AG04450 (cell line): ENCODE measurements around the gene TRAPPC8. TPM values are rescaled to one million over a fixed set of nuclear protein-coding genes. Genes with fewer than 3 reads are reported as not detected.
"Not testable (repeated sequence)": the region's sequence is repeated elsewhere in the genome, so short reads cannot be mapped to it uniquely, and the experiment has no call there.

ENCODE experiments used
- CTCF ChIA-PET: fragments of 300-600, 350-600 bp; formaldehyde crosslinking; extraction: SDS; loops from one replicate; lab custom pipeline; 2022; ENCODE audit warnings: antibody characterized with exemption, inconsistent platforms; lab: Charles Lee
- POLR2A ChIA-PET: fragments of 350-600 bp; formaldehyde crosslinking; extraction: SDS; loops from one replicate; lab custom pipeline; 2021; ENCODE audit warnings: antibody characterized with exemption, inconsistent platforms; lab: Yijun Ruan, JAX
- DNase-seq: peaks from one replicate; pipeline ENCODE4 v3.0.0-alpha.2; 2011; ENCODE audit warnings: low read depth, low spot score
- H3K27ac ChIP-seq: one replicate; pipeline ENCODE4 v1.5.1; 2012; ENCODE audit warnings: low read depth, low read length, control low read depth
- H3K27me3 ChIP-seq: one replicate; pipeline ENCODE4 v1.6.0; 2012; ENCODE audit warnings: low read length; ENCODE audit not compliant: control insufficient read depth, insufficient read depth
- H3K4me3 ChIP-seq: 2 replicates; pipeline ENCODE4 v1.5.1; 2011; ENCODE audit warnings: mild to moderate bottlenecking, low read depth, low read length, control low read depth
- H3K9me3 ChIP-seq: 2 replicates; pipeline ENCODE4 v1.5.1; 2012; ENCODE audit warnings: low read length; ENCODE audit not compliant: control insufficient read depth, insufficient read depth
- polyA plus RNA-seq: library from polyadenylated mRNA; depleted of rRNA; stranded (reverse); fragments of >200 nt; gene quantifications from 2 replicates; pipeline ENCODE4 v1.2.3, GENCODE V29; 2011
- TF ChIP-seq, protein P1 (sequence below): IDR thresholded peaks from 2 replicates; pipeline ENCODE4 v1.5.1; 2011; ENCODE audit warnings: low read depth, low read length, control low read depth, inconsistent platforms

TRAPPC8 gene
- polyA plus RNA-seq, 1 experiment, result 57.6 TPM

- ChIA-PET CTCF (interaction anchor here (1.0 kb wide), 1 partner anchor 12 kb away, joined by 3 read pairs; no protein-coding TSS in a partner anchor), POLR2A (no interaction called here)
- H3K9me3 ChIP-seq, result peaks cover 15% of the 10 kb centered on the region
- H3K4me3 ChIP-seq, result no peak overlapping the region
- no peaks in the 10 kb centered on the region for H3K27me3 ChIP-seq
- TF ChIP-seq, protein P1, sequence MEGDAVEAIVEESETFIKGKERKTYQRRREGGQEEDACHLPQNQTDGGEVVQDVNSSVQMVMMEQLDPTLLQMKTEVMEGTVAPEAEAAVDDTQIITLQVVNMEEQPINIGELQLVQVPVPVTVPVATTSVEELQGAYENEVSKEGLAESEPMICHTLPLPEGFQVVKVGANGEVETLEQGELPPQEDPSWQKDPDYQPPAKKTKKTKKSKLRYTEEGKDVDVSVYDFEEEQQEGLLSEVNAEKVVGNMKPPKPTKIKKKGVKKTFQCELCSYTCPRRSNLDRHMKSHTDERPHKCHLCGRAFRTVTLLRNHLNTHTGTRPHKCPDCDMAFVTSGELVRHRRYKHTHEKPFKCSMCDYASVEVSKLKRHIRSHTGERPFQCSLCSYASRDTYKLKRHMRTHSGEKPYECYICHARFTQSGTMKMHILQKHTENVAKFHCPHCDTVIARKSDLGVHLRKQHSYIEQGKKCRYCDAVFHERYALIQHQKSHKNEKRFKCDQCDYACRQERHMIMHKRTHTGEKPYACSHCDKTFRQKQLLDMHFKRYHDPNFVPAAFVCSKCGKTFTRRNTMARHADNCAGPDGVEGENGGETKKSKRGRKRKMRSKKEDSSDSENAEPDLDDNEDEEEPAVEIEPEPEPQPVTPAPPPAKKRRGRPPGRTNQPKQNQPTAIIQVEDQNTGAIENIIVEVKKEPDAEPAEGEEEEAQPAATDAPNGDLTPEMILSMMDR, result no peak
- no peak overlapping the region for H3K27ac ChIP-seq
- DNase-seq, result no peak
Measured at GRCh38 chr18:31970617-31971016, 27.7 kb upstream of the TRAPPC8 start.

GRCh38 chr18:31965316-31965970, 22.5 kb upstream of the TRAPPC8 start:
- CTCF ChIA-PET, result interaction anchor here (2.2 kb wide), 1 partner anchor 11 kb away, joined by 9 read pairs; no protein-coding TSS in a partner anchor
- DNase-seq, result no peak
- no peak overlapping the region for H3K4me3 ChIP-seq
- H3K27ac ChIP-seq, result no peak overlapping the region
- POLR2A ChIA-PET, result no interaction called here
- TF ChIP-seq, protein P1, result no peak
- H3K9me3 ChIP-seq, result peaks cover 3% of the 10 kb centered on the region; the same call in 1 of the 2 replicates
- no peaks in the 10 kb centered on the region for H3K27me3 ChIP-seq

- no peak for DNase-seq
Measured at GRCh38 chr18:31957728-31958127, 14.8 kb upstream of the TRAPPC8 start.

DNA sequence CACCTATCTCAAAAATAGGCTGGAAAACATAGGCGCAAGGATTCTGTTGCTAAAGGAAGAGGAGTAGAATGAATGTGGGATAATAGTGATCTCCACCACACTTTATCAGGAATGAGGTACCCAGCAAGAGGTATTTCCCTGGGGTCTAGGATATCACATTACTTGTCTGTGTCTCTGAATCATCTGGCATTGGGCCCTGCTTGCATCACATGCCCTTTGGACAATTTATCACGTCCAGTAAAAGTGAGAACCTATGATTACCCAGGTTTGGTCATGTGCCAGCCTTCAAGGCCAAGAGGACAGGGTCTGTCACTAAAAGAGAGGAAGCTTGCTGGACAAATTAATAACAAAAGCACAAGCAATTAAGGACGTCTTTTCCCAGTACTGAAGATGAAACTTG, 11.4 kb upstream of the TRAPPC8 start:
- POLR2A ChIA-PET, result no interaction called here
- Histone ChIP-seq H3K27ac (no peak overlapping the region), H3K27me3 (no peaks in the 10 kb centered on the region), H3K4me3 (no peak overlapping the region), H3K9me3 (no peaks in the 10 kb centered on the region; the same call in 1 of the 2 replicates)
- TF ChIP-seq, protein P1, result no peak
- no peak for DNase-seq
- CTCF ChIA-PET, result no interaction called here

More at GRCh38 chr18:31957728-31958127, 14.8 kb upstream of the TRAPPC8 start:
- H3K4me3 ChIP-seq, result no peak overlapping the region
- TF ChIP-seq, protein P1, result no peak
- no peaks in the 10 kb centered on the region for H3K27me3 ChIP-seq
- CTCF ChIA-PET, result interaction anchor here (1.3 kb wide), 1 partner anchor 19 kb away, joined by 3 read pairs; no protein-coding TSS in a partner anchor
- H3K9me3 ChIP-seq, result no peaks in the 10 kb centered on the region; the same call in 1 of the 2 replicates
- H3K27ac ChIP-seq, result no peak overlapping the region
- POLR2A ChIA-PET, result no interaction called here

DNA sequence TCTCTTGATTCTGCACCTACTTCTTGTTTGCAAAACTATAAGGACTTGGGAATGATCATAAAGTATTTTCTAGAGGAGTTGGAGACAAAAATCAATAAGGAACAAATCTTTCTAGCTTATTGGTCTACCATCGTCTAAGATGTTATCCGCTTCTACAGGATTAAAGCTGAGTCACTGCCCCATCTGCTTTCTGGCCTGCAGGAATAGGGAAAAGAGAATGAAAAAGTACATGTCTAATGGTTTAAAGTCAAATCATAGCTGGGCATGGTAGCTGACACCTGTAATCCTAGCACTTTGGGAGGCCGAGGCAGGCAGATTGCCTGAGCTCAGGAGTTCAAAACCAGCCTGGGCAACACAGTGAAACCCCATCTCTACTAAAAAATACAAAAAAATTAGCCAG, 10.8 kb upstream of the TRAPPC8 start:
- DNase-seq, H3K27me3 ChIP-seq, H3K4me3 ChIP-seq, H3K27ac ChIP-seq, CTCF ChIA-PET, H3K9me3 ChIP-seq, POLR2A ChIA-PET: not testable (repeated sequence)
